Heart right ventricle (tissue), 16 donors: ENCODE measurements around the gene FBXL4. TPM values are rescaled to one million over a fixed set of nuclear protein-coding genes. Genes with fewer than 3 reads are reported as not detected.
A peak's percentile ranks its signal among the peaks of the same experiment; 100 is the strongest.

Experiments used
- ATAC-seq, 8 donors: fragments of 200-7000 bp; cut with Tn5 transposase; one replicate each; pipeline ENCODE4 v1.9.1; 2020; ENCODE audit warnings: mild to moderate bottlenecking in 8 of 8, moderate library complexity in 8 of 8, moderate number of reproducible peaks in 1 of 8
- DNase-seq, 2 donors: peaks; one replicate each; pipeline ENCODE4 v3.0.0-alpha.2; 2020
- H3K27ac ChIP-seq, 10 donors: fragments of 200-600 bp; sonication (generic) in 2 of 10; one replicate each; pipeline versions ENCODE4 v1.5.0 to v1.8.0; 2020 to 2022; ENCODE audit warnings: mild to moderate bottlenecking in 3 of 10
- H3K27me3 ChIP-seq, 7 donors: fragments of 200-600 bp; one replicate each; pipeline ENCODE4 v1.8.0; 2021 to 2022; ENCODE audit warnings: mild to moderate bottlenecking in 2 of 7
- H3K36me3 ChIP-seq, 9 donors: fragments of 200-600 bp; sonication (generic) in 1 of 9; one replicate each; pipeline versions ENCODE4 v1.5.0 to v1.8.0; 2020 to 2022; ENCODE audit warnings: mild to moderate bottlenecking in 2 of 9
- H3K4me1 ChIP-seq, 9 donors: fragments of 200-600 bp; sonication (generic) in 1 of 9; one replicate each; pipeline versions ENCODE4 v1.5.0 to v1.8.0; 2020 to 2022; ENCODE audit warnings: mild to moderate bottlenecking in 4 of 9
- H3K4me3 ChIP-seq, 10 donors: fragments of 200-600 bp; sonication (generic) in 2 of 10; one replicate each; pipeline versions ENCODE4 v1.5.0 to v1.8.0; 2020 to 2022; ENCODE audit warnings: mild to moderate bottlenecking in 7 of 10, moderate library complexity in 2 of 10
- H3K9me3 ChIP-seq, 11 donors: fragments of 200-600 bp in 10 of 11; sonication (generic) in 2 of 11; one replicate each; pipeline versions ENCODE4 v1.5.0 to v1.8.0; 2013 to 2022; ENCODE audit warnings: mild to moderate bottlenecking in 2 of 11, control low read depth in 1 of 11, moderate library complexity in 1 of 11
- WGBS, 2 donors: extraction: QIAGEN DNeasy Blood & Tissue Kit; methylation state at CpG; one replicate each; pipeline ENCODE4 v1.1.7; 2013; ENCODE audit warnings: inconsistent platforms in 1 of 2; 5-methylcytosine and 5-hydroxymethylcytosine counted together
- intact Hi-C, 10 donors: fragments of 100-400 bp; cut with DNase I; formaldehyde crosslinking; loops; one replicate each; pipeline versions ENCODE4 v1.11.1 to v1.14.2; 2022
- polyA plus RNA-seq, 2 donors: library from polyadenylated mRNA; stranded (reverse); fragments of 200-250 nt; gene quantifications; one replicate each; pipeline ENCODE4 v1.2.3, GENCODE V29; 2013
- total RNA-seq, 10 donors: library from RNA; stranded (reverse); fragmentation: NEBNext Ultra II Directional in 3 of 10; extraction: Animal tissue kit (Norgen Biotek cat#: 25700) in 3 of 10; gene quantifications; one replicate each; pipeline versions ENCODE4 v1.2.1 to v1.2.4, GENCODE V29; 2021 to 2023
- TF ChIP-seq, protein P1 (sequence below), 9 donors: fragments of 200-600 bp; sonication (generic) in 2 of 9; IDR thresholded peaks; one replicate each; pipeline versions ENCODE4 v1.5.0 to v1.8.0; 2021 to 2022; ENCODE audit warnings: antibody characterized with exemption in 9 of 9, mild to moderate bottlenecking in 5 of 9, moderate library complexity in 1 of 9
- donor health status: Arrhythmogenic right ventricular cardiomyopathy.
- donor health status: ischemic (EF 13 %, LVEDD 7.1; RV severe dilation, severe dysfunction).
- donor health status: healthy with polysubstance abuse.
- donor health status: DM: no; HTN: yes; CAD: no.
- donor health status: DM: no; HTN: no; CAD: no.
- donor health status: ischemic (EF 25% LVEDD 6.9; RV normal size, moderate dysfunction).
- donor health status: ischemic (EF 25% LVEDD 5.7; RV mildly dilated, moderate dysfunction).
- donor health status: healthy.
- donor health status: DM: yes; HTN: yes; CAD: no.
- donor health status: Ischemic cardiomyopathy.
- donor health status: ischemic (EF 35%, LVEDD 5.7; RV mildly dilated, moderate dysfunction).
- donor health status: nonischemic (EF 11% LVEDD 7.7; RV severe dilation, severe dysfunction).
- donor health status: DM: yes; HTN: yes; CAD: no.
- donor health status: PGD.
- donor health status: ischemic (EF 29% LVEDD 5.4; RV normal size, mild dysfunction).
- donor health status: nonischemic (EF 23%, LVEDD 6.1; RV moderate dilation, normal function).

Gene FBXL4
- total and polyA plus RNA-seq, 12 donors: 2.6 to 20.8 (median 17.0) TPM

DNA sequence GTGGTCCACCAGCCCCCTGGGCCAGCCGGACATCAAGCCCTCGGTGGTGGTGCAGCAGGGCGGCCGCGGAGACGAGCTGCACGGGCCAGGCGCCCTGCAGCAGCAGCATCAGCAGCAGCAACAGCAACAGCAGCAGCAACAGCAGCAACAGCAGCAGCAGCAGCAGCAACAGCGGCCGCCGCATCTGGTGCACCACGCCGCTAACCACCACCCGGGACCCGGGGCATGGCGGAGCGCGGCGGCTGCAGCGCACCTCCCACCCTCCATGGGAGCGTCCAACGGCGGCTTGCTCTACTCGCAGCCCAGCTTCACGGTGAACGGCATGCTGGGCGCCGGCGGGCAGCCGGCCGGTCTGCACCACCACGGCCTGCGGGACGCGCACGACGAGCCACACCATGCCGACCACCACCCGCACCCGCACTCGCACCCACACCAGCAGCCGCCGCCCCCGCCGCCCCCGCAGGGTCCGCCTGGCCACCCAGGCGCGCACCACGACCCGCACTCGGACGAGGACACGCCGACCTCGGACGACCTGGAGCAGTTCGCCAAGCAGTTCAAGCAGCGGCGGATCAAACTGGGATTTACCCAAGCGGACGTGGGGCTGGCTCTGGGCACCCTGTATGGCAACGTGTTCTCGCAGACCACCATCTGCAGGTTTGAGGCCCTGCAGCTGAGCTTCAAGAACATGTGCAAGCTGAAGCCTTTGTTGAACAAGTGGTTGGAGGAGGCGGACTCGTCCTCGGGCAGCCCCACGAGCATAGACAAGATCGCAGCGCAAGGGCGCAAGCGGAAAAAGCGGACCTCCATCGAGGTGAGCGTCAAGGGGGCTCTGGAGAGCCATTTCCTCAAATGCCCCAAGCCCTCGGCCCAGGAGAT, 112.4 kb downstream of the FBXL4 start:
- Histone ChIP-seq H3K27me3 (peaks cover 55 to 100% (median 99%) of the 10 kb centered on the region in 7 donors), H3K27ac (no peak overlapping the region), H3K9me3 (no peaks in the 10 kb centered on the region), H3K4me3 (peak overlapping the region in 8 of 10 donors; percentile 17 to 64 (median 52)), H3K4me1 (peaks cover 10 to 56% (median 49%) of the 10 kb centered on the region in 9 donors), H3K36me3 (no peaks in the 10 kb centered on the region)
- TF ChIP-seq, protein P1, sequence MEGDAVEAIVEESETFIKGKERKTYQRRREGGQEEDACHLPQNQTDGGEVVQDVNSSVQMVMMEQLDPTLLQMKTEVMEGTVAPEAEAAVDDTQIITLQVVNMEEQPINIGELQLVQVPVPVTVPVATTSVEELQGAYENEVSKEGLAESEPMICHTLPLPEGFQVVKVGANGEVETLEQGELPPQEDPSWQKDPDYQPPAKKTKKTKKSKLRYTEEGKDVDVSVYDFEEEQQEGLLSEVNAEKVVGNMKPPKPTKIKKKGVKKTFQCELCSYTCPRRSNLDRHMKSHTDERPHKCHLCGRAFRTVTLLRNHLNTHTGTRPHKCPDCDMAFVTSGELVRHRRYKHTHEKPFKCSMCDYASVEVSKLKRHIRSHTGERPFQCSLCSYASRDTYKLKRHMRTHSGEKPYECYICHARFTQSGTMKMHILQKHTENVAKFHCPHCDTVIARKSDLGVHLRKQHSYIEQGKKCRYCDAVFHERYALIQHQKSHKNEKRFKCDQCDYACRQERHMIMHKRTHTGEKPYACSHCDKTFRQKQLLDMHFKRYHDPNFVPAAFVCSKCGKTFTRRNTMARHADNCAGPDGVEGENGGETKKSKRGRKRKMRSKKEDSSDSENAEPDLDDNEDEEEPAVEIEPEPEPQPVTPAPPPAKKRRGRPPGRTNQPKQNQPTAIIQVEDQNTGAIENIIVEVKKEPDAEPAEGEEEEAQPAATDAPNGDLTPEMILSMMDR (IDR thresholded peaks at IDR 0.05): no peak
- DNase-seq (peak in 1 of 2 donors; percentile 11), ATAC-seq (no peak)
- intact Hi-C loops: no loop called here
- 1 to 2% methylated on average over 73 to 76 of the region's 76 CpGs for WGBS, 2 donors

DNA sequence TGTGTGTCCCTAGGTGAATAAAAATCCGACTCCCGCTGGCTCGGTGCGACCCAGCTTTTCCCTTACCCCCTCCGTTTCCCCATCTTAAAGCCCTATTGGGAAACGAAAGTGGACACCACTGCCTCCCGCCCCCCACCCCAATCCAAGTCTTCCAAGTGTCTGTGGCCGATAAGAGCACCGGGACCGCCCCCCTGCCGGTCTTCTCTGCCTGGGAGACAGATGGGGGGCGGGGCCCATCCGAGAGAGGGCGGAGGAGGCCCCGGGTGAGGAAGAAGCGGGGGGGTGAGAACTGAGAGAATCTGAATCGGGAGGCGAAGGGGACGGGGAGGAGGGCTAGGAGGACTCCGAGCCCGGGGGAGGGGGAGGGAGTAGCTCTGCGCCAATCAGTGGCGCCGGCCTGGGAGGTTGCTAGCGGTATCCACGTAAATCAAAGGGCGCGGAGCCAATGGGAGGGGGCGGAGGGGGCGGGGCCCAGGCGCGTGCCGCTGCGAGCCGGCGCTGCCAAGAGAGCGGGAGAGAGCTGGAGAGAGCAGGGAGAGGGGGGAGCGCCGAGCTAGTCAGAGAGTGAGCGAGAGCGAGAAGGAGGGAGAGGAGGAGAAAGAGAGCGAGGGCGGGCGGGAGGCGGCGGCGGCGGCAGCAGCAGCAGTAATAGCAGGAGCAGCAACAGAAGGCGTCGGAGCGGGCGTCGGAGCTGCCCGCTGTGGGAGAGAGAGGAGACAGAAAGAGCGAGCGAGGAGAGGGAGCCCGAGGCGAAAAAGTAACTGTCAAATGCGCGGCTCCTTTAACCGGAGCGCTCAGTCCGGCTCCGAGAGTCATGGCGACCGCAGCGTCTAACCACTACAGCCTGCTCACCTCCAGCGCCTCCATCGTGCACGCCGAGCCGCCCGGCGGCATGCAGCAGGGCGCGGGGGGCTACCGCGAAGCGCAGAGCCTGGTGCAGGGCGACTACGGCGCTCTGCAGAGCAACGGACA, 113.4 kb downstream of the FBXL4 start, which contains the start of gene POU3F2:
TSS of gene POU3F2 (plus strand) at position 515 of the 972 bp plus-strand sequence. CDS start at position 815, 300 bp downstream.
- peak in 1 of 2 donors; percentile 63 for DNase-seq
- Histone ChIP-seq H3K9me3 (no peaks in the 10 kb centered on the region), H3K27me3 (peaks cover 59 to 100% (median 99%) of the 10 kb centered on the region in 7 donors), H3K4me1 (peaks cover 10 to 56% (median 49%) of the 10 kb centered on the region in 9 donors), H3K27ac (no peak within 1 kb of the TSS), H3K36me3 (no peaks in the 10 kb centered on the region), H3K4me3 (peak within 1 kb of the TSS; percentile 37 to 64 (median 52))
- peak in 7 of 8 donors; percentile 40 to 72 (median 66) for ATAC-seq
- 0 to 1% methylated on average over 74 to 83 of the region's 83 CpGs for WGBS, 2 donors
- intact Hi-C loops: no loop called here
- TF ChIP-seq, protein P1 (IDR thresholded peaks at IDR 0.05): no peak

DNA sequence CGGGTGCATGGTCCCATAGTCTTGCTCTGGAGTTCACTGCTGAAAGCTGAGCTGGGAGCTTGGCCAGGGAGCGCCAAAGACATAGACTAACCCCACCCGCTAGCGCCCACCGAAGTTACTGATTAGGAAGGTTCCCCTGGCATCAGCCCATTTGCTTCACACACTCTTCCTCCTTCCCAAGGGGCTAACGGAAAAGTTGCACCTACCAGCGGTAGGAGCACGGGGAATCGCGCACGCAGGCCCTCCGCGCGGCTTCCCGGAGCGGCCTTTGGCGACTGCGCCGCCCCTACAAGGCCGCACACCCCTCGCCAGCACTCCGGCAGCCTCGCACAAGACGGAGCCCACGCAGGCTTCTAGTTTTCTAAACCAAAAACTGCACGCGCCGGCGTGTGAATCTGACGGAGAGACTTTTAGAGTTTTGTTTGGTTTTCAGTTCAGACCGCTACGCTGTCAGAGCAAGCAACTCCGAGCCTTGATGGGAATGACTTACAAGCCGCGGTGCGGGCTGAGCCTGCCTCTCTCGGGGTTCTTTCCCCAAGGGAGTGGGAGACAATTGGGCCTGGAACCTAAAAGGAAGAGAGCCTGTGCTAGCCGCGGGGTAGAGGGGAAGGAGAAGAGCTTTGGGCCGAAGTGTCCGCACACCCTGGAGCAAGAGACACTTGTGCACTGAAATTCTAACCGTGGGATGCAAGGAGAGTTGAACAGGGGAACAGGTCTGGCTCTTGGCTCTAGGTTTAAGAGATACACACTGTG, 114.3 kb downstream of the FBXL4 start:
- Histone ChIP-seq H3K36me3 (no peaks in the 10 kb centered on the region), H3K4me3 (peak overlapping the region; percentile 37 to 64 (median 52)), H3K4me1 (peaks cover 10 to 58% (median 49%) of the 10 kb centered on the region in 9 donors), H3K27ac (no peak overlapping the region), H3K9me3 (no peaks in the 10 kb centered on the region), H3K27me3 (peaks cover 51 to 100% (median 99%) of the 10 kb centered on the region in 7 donors)
- intact Hi-C loops: no loop called here
- TF ChIP-seq, protein P1 (IDR thresholded peaks at IDR 0.05): peak in 1 of 9 donors; percentile 31
- WGBS, 2 donors: 0 to 1% methylated on average over 41 to 42 of the region's 42 CpGs
- DNase-seq (peak in 1 of 2 donors; percentile 14), ATAC-seq (peak; percentile 21 to 63 (median 40))
